ENCODE measurements around the gene TMCC1. TPM values are rescaled to one million over a fixed set of nuclear protein-coding genes. Genes with fewer than 3 reads are reported as not detected.
A peak's percentile ranks its signal among the peaks of the same experiment; 100 is the strongest.
"Not testable (repeated sequence)": the region's sequence is repeated elsewhere in the genome, so short reads cannot be mapped to it uniquely, and the experiment has no call there.

The TMCC1 gene
- total RNA-seq, 1 experiment from 2014 or later = 7.9 TPM

DNA sequence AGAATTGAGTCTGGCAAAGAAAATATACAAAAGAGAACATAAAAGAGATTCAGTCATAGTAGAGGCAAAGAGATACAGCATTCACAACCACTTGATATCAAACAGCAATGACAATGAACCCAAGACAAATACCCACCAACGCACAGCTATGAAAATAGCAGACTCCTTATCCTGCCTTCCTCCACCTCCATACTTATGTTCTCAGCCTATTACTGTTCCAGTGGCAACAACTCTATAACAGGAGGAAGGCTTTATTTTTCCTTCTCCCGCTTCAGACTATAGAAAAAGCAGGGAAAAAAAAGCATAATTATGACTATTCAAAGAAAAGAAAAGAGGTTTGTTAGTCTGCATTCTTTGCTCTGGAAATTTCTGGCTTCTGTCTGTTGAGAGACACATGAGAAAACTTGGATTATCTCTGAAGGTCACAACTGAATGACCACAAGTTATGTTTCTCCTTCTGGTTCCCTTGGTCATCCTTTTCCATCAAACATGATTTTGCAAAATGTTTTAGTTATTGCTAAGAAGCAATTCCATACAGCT lies 205.9 kb downstream of the TMCC1 start:
- Histone ChIP-seq H3K4me1 (replicated peaks) (peaks cover 7% of the 10 kb centered on the region; the same call in 1 of the 2 replicates), H3K27ac (no peak overlapping the region), H3K36me3 (no peaks in the 10 kb centered on the region), H3K9me3 (replicated peaks) (no peaks in the 10 kb centered on the region), H3K4me3 (no peak overlapping the region), H3K27me3 (replicated peaks) (no peaks in the 10 kb centered on the region)
- no peak for DNase-seq (ENCODE audit: low read depth in 1 of 2, low spot score in 2 of 2)

DNA sequence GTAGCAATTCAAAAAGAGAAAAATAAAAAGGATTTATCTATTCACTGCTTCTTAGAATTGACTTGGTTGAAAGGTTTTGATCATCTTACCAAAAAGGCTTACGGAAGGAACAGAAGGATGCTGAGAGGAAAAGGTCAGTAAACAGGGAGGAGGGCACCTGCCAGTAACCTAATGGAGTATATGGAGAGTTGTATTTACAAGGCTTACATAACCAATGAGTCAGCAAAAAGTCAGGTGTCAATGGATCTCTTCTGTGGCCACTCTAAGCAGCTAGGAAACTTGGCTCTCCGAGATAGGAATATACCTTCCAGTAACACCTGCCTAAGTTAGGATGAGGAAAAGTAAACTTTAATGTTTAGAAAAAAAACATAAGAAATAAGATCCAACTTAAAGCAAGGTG lies 206.6 kb downstream of the TMCC1 start:
- H3K4me1 ChIP-seq (replicated peaks) = peaks cover 7% of the 10 kb centered on the region; the same call in 1 of the 2 replicates
- DNase-seq (ENCODE audit: low read depth in 1 of 2, low spot score in 2 of 2) = no peak
- no peaks in the 10 kb centered on the region for H3K27me3 ChIP-seq (replicated peaks)
- no peaks in the 10 kb centered on the region for H3K9me3 ChIP-seq (replicated peaks)
- no peaks in the 10 kb centered on the region for H3K36me3 ChIP-seq
- no peak overlapping the region for H3K4me3 ChIP-seq
- H3K27ac ChIP-seq = no peak overlapping the region

DNA sequence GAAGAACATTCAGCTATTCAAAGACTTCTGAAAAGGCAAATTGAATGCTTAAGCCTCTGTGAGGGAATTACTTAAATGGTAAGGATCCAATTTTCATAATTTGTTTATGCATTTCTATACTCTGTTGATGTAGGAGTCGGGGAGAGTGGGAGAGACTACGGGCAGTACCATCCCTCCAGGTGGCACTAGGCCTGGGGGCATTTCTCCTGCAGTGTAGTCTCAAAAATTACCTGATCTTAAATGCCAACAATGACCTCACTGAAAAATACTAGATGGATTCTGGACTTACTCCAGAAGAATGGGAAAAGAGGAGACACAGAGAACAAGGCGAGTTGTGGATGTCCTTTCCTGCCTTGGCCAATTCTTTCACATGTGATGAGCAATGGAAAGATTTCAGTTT lies 209.2 kb downstream of the TMCC1 start:
- Histone ChIP-seq H3K9me3 (replicated peaks) (no peaks in the 10 kb centered on the region), H3K27me3 (replicated peaks) (no peaks in the 10 kb centered on the region), H3K36me3 (no peaks in the 10 kb centered on the region), H3K4me3 (no peak overlapping the region), H3K27ac (no peak overlapping the region), H3K4me1 (replicated peaks) (peaks cover 7% of the 10 kb centered on the region; the same call in 1 of the 2 replicates)
- DNase-seq (ENCODE audit: low read depth in 1 of 2, low spot score in 2 of 2) = no peak

DNA sequence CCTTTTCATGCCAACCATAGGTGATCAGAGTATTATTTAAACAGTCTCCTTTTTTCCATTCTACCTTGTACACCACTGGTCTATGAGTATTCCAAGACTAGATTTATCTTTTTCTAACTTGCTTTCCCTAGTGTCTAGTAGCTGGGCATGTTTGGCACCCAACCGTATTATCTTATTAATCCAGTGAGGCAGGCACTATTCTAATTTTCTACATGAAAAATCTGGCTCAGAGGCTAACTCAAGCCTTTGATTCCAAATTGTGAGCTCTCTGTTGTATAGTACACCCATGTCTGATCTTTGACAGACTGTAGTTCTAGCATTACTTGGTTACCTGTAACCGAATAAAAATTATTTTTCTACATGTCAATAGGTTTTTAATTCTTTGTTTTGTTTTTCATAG lies 210.3 kb downstream of the TMCC1 start:
- no peaks in the 10 kb centered on the region for H3K36me3 ChIP-seq
- H3K4me3 ChIP-seq = no peak overlapping the region
- no peaks in the 10 kb centered on the region for H3K27me3 ChIP-seq (replicated peaks)
- DNase-seq (ENCODE audit: low read depth in 1 of 2, low spot score in 2 of 2) = no peak
- no peaks in the 10 kb centered on the region for H3K9me3 ChIP-seq (replicated peaks)
- H3K4me1 ChIP-seq (replicated peaks) = no peaks in the 10 kb centered on the region
- no peak overlapping the region for H3K27ac ChIP-seq

DNA sequence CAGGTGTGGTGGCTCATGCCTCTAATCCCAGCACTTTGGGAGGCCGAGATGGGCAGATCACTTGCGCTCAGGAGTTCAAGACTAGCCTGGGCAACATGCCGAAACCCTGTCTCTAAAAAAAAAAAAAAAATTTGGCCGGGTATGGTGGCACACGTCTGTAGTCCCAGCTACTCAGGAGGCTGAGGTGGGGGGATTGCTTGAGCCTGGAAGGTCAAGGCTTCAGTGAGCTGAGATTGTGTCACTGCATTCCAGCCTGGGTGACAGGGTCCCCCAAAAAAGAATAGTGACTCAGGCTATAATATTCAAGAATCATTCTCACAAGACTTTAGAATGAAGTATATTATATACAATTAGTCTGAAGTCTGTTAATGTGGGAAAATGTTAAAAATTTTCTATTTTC lies 216.5 kb downstream of the TMCC1 start:
- Histone ChIP-seq H3K9me3 (replicated peaks) (no peaks in the 10 kb centered on the region), H3K36me3 (no peaks in the 10 kb centered on the region), H3K4me1 (replicated peaks) (no peaks in the 10 kb centered on the region), H3K4me3 (no peak overlapping the region), H3K27ac (no peak overlapping the region), H3K27me3 (replicated peaks) (no peaks in the 10 kb centered on the region)
- no peak for DNase-seq (ENCODE audit: low read depth in 1 of 2, low spot score in 2 of 2)

DNA sequence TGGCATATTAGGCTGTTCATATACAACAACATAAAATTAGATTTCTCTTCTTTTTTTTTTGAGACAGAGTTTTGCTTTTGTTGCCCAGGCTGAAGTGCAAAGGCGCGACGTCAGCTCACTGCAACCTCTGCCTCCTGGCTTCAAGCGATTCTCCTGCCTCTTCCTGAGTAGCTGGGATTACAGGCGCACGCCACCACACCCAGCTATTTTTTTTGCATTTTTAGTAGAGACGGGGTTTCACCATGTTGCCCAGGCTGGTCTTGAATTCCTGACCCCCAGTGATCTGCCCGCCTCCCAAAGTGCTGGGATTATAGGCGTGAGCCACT lies 218.8 kb downstream of the TMCC1 start:
- DNase-seq (ENCODE audit: low read depth in 1 of 2, low spot score in 2 of 2) = not testable (repeated sequence)

DNA sequence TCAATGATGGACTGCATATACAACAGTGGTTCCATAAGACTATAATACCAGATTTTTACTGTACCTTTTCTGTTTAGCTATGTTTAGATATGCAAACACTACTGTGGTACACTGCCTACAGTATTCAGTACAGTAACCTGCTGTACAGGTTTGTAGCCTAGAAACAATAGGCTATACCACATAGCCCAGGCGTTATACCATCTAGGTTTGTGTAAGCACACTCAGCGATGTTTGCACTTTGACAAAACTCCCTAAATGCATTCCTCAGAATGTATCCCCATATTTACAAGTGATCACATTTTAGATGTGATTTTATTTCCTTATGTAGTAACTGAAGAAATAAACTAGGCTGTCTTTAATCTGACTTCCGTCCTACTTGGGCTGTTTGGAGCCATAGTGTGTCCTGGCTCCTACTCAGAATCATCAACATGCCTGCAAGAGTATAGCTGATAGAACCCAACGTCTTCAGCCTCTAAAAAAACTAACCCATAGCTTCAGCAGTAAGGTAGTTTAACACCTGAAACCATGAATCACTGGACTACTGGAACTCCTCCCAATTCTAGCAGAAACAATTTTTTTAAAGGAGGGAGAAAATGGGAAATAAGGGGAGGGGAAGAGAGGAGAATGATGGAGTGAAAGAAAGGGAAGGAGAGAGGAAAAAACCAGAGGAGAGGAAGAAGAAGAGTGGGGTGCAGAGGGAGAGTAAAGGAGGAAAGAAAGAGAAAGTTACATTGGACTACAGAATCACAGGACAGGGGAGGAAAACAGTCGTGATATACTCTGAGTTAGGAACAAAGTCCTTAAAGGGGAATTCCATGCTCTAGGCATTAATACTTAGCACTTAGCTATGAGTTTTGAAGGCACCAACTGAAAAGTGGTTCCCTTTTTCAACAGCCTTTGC lies 219.4 kb downstream of the TMCC1 start:
- H3K27ac ChIP-seq = no peak overlapping the region
- H3K27me3 ChIP-seq (replicated peaks) = no peaks in the 10 kb centered on the region
- H3K4me3 ChIP-seq = no peak overlapping the region
- H3K9me3 ChIP-seq (replicated peaks) = no peaks in the 10 kb centered on the region
- H3K4me1 ChIP-seq (replicated peaks) = no peaks in the 10 kb centered on the region
- H3K36me3 ChIP-seq = peaks cover 14% of the 10 kb centered on the region
- no peak for DNase-seq (ENCODE audit: low read depth in 1 of 2, low spot score in 2 of 2)

More for the DNA sequence above, 218.8 kb downstream of the TMCC1 start:
- H3K27ac ChIP-seq; H3K4me3 ChIP-seq; H3K4me1 ChIP-seq (replicated peaks); H3K27me3 ChIP-seq (replicated peaks); H3K9me3 ChIP-seq (replicated peaks): not testable (repeated sequence)
- H3K36me3 ChIP-seq = peaks cover 10% of the 10 kb centered on the region

DNA sequence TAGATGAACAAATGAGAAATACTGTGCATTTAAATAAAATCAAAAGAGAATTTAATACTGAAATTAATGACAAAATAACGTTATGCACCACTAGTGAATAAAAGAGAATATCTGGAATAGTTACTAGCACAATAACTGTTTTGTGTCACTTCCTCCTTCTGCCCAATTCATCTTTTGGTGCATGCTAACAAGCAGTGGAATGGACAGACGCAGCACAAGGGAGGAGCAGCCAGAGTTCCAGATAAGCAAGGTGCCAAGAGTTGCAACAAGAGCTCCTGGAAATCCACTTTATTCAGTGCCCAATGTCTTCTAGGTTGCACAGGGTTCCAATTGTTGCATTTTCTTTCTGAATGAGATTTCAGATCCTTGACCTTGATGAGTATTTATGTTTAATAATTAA lies 220.5 kb downstream of the TMCC1 start:
- no peak overlapping the region for H3K27ac ChIP-seq
- H3K36me3 ChIP-seq = peaks cover 14% of the 10 kb centered on the region
- no peaks in the 10 kb centered on the region for H3K4me1 ChIP-seq (replicated peaks)
- H3K9me3 ChIP-seq (replicated peaks) = no peaks in the 10 kb centered on the region
- H3K4me3 ChIP-seq = no peak overlapping the region
- DNase-seq (ENCODE audit: low read depth in 1 of 2, low spot score in 2 of 2) = no peak
- H3K27me3 ChIP-seq (replicated peaks) = no peaks in the 10 kb centered on the region

DNA sequence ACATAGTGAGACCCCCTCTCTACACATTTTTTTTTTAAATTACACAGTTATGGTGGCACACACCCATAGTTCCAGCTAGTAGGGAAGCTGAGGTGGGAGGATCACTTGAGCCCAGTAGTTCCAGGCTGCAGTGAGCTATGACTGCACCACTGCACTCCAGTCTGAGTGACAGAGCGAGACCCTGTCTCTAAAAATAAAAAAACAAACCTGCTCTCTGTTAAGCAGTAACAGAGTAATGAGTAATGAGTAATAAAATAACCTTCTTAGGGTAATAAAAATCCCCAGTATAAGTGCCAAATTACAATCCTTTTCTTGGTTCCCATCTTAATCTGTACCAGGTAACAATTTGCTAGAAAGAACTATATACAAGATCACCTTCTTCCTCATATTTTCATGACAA lies 221.1 kb downstream of the TMCC1 start:
- Histone ChIP-seq H3K4me1 (replicated peaks) (no peaks in the 10 kb centered on the region), H3K4me3 (no peak overlapping the region), H3K27ac (no peak overlapping the region), H3K9me3 (replicated peaks) (no peaks in the 10 kb centered on the region), H3K27me3 (replicated peaks) (no peaks in the 10 kb centered on the region), H3K36me3 (peaks cover 14% of the 10 kb centered on the region)
- DNase-seq (ENCODE audit: low read depth in 1 of 2, low spot score in 2 of 2) = no peak

DNA sequence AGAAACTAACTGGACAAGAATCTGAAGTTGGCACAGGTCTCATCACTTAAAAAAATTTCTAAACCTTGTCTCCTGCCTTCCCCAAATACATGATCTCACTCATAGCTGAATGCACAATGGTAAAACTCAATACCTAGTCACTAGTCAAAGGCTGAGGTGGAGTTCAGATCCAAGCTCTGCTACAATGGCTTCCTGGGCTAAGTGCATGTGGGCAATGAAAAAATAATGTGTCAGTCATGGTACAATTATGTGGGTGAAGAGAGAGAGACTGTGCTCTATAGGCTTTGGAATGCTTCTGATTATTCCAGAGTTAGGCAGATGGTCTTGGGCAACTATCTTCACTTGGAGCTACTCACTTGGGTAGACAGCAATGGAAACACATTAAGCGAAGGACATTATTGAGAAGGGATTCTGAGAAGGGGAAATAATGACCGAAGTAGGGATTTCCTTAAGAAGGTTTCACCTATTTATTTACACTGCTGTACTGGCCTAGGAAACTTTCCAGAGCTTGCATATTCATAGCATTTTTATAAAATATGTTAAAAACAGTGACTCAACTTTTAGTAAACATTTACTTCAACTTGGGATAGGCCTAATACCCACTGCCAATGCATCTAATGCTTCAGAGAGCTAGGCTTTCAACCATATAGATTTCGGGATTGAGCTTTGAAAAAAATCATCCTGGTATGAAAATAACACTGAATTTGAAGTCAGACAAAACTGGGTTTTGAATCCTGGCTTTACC lies 228.3 kb downstream of the TMCC1 start:
- peak in 1 of 2 experiments; percentile 50 for DNase-seq (ENCODE audit: low read depth in 1 of 2, low spot score in 2 of 2)
- H3K36me3 ChIP-seq = peaks cover 8% of the 10 kb centered on the region
- H3K9me3 ChIP-seq (replicated peaks) = no peaks in the 10 kb centered on the region
- H3K27me3 ChIP-seq (replicated peaks) = no peaks in the 10 kb centered on the region
- no peak overlapping the region for H3K4me3 ChIP-seq
- peak overlapping the region; percentile 50; the same call in 1 of the 2 replicates for H3K27ac ChIP-seq
- H3K4me1 ChIP-seq (replicated peaks) = peaks cover 29% of the 10 kb centered on the region

DNA sequence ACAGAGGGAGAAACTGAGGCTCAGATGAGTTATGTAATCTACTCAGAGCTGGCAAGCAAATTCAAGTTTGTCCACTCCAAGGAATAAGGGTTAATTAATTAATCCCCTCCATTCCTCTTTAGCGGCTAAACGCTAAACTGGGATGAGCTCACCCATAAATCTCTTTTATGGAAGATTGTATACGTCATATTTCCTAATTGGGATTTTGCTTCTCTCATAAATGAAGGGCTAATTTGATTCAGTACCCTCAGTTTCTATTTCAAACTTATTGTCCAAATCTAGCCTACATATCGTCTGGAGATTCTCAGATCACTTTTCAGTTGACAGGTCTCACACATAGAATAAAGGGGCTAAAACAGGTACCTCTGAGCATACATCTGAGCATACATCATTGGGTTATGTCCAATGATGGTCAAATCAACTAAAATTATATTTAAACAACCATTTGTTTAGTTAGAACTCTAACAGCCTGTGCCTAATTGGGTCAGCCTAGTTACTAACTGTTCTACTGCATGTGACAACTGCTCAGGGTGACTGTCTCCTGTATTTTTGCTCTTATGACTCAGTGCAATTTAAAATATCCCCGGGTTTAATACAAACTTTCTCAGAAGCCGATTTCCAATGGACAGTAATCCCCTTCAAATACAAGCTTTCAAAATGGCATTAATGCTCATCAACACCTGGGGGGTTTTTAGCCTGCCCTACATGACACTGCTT lies 229.4 kb downstream of the TMCC1 start:
- Histone ChIP-seq H3K27me3 (replicated peaks) (no peaks in the 10 kb centered on the region), H3K9me3 (replicated peaks) (no peaks in the 10 kb centered on the region), H3K27ac (peak overlapping the region; percentile 50), H3K4me3 (no peak overlapping the region), H3K36me3 (no peaks in the 10 kb centered on the region), H3K4me1 (replicated peaks) (peaks cover 29% of the 10 kb centered on the region)
- no peak for DNase-seq (ENCODE audit: low read depth in 1 of 2, low spot score in 2 of 2)

DNA sequence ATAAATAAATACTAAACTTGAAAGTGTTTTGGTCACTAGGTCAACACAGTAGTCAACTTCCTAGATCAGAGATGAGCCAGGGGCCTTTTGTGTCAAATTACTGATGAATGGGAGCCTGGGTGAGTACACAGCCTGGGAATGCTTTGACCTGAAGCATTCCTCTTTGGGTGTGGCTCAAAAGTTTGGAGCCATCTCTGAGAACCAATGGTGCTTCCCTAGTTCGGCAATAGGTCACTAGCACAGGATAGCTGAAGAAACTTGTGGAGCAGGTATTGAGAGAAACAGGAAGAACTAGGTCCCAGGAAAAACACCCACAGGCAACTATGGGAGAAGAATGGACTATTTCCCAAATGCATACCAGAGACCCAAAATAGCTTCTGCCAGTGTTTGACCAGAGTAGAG lies 230.5 kb downstream of the TMCC1 start:
- H3K9me3 ChIP-seq (replicated peaks) = no peaks in the 10 kb centered on the region
- no peaks in the 10 kb centered on the region for H3K36me3 ChIP-seq
- no peak overlapping the region for H3K4me3 ChIP-seq
- no peaks in the 10 kb centered on the region for H3K27me3 ChIP-seq (replicated peaks)
- peaks cover 31% of the 10 kb centered on the region for H3K4me1 ChIP-seq (replicated peaks)
- no peak for DNase-seq (ENCODE audit: low read depth in 1 of 2, low spot score in 2 of 2)
- H3K27ac ChIP-seq = peak overlapping the region; percentile 57; the same call in 1 of the 2 replicates

DNA sequence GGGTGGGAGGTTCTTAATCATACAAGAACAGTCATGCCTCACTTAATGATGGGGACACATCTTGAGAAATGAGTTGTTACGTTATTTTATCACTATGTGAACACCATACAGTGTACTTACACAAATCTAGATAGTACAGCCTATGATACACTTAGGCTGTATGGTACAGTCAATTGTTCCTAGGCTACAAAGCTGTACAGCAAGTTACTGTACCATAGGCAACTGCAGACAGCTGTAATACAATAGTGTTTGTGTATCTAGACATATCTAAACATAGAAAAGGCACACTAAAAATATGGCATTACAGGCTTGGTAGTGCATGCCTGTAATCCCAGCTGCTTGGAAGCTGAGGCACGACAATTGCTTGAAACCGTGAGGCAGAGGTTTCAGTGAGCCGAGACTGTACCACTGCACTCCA lies 231.3 kb downstream of the TMCC1 start:
- Histone ChIP-seq H3K4me1 (replicated peaks) (peaks cover 40% of the 10 kb centered on the region), H3K4me3 (no peak overlapping the region), H3K36me3 (no peaks in the 10 kb centered on the region), H3K9me3 (replicated peaks) (no peaks in the 10 kb centered on the region), H3K27me3 (replicated peaks) (no peaks in the 10 kb centered on the region), H3K27ac (no peak overlapping the region)
- no peak for DNase-seq (ENCODE audit: low read depth in 1 of 2, low spot score in 2 of 2)

Measured in SJSA1 (cell line).